RWPE1 (cell line): ENCODE data around the gene KLHL36.
"Not testable (repeated sequence)": the region's sequence is repeated elsewhere in the genome, so short reads cannot be mapped to it uniquely, and the experiment has no call there.

Source experiments
- CTCF ChIA-PET: fragments of 350-600 bp; sonication (Branson Sonifier 250); formaldehyde crosslinking; extraction: SDS; loops from one replicate; lab custom pipeline; 2021; lab: Yijun Ruan, JAX
- POLR2A ChIA-PET: fragments of 400-600 bp; formaldehyde crosslinking; extraction: SDS; loops from one replicate; lab custom pipeline; 2020; ENCODE audit warnings: antibody characterized with exemption; ENCODE audit not compliant: low non-redundant PET; lab: Yijun Ruan, JAX
- DNase-seq: peaks from one replicate; pipeline ENCODE4 v3.0.0; 2012; ENCODE audit warnings: low spot score
- H3K27ac ChIP-seq: fragments of 450-650 bp; 2 replicates; pipeline ENCODE4 v1.5.1; 2017
- CTCF ChIP-seq: fragments of 450-650 bp; conservative IDR thresholded peaks from 2 replicates; pipeline ENCODE4 v1.5.1; 2017; ENCODE audit warnings: low read depth, mild to moderate bottlenecking

KLHL36 gene

DNA sequence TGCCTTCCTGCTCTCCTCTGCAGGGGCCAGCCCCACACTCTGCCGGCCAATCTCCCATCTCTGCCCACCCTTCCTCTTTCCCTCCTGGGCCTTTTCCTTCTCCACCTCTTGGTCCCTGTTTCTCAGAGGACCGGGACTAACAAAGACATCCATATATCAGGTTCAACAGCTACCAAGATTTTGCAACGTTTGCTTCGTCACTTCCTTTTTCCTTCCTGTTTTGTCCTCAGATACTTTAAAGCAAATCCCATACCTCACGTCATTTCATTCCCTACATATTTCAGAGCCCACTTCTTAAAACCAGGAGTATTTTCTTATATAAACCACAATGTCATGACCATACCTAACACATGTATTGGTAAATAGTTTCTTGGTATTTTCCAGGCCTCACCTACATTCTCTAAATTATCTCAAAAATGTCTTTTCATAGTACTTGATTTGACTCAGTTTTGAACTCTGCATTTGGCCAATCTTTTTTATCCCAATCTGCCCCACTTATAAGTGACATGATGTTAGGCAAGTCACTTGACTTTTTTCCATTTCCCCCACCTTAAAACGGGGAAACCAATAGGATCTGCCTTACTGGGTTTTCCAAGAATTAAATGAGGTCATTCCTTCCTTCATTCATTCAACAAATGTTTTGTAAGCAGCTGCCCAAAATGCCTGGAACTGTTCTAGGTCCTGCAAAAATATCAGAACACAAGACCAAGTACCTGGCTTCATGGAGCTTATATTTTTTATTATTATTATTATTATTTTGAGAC lies 44.3 kb downstream of the KLHL36 start:
- CTCF ChIA-PET = interaction anchor here (0.7 kb wide), 1 partner anchor 67 kb away, joined by 4 read pairs; no protein-coding TSS in a partner anchor
- POLR2A ChIA-PET = no interaction called here
- DNase-seq = no peak

GRCh38 chr16:84693869-84694268 lies 45.6 kb downstream of the KLHL36 start:
- CTCF ChIA-PET = interaction anchor here (0.6 kb wide), 1 partner anchor 21 kb away, joined by 3 read pairs; no protein-coding TSS in a partner anchor
- POLR2A ChIA-PET, DNase-seq, H3K27ac ChIP-seq: not testable (repeated sequence)

More for the DNA sequence above, 44.3 kb downstream of the KLHL36 start:
- no peak overlapping the region for H3K27ac ChIP-seq
- TF ChIP-seq CTCF = no peak

- no peak overlapping the region for H3K27ac ChIP-seq
- TF ChIP-seq CTCF = no peak
- POLR2A ChIA-PET = no interaction called here
- CTCF ChIA-PET = interaction anchor here (0.6 to 2.1 kb wide), 3 partner anchors 22 to 552 kb away, joined by 3 to 10 read pairs (median 4); no protein-coding TSS in a partner anchor
- no peak for DNase-seq
These were observed 46.7 kb downstream of the KLHL36 start for GRCh38 chr16:84694980-84695379.

- no peak for TF ChIP-seq CTCF
- POLR2A ChIA-PET = no interaction called here
- peak overlapping the region; percentile 83 for H3K27ac ChIP-seq
- DNase-seq = peak; percentile 16
- CTCF ChIA-PET = no interaction called here
These were observed 50.9 kb downstream of the KLHL36 start for GRCh38 chr16:84699147-84699711.

- ChIA-PET POLR2A (interaction anchor here (0.5 to 0.6 kb wide), 2 partner anchors 10 to 211 kb away, joined by 5 to 6 read pairs; no protein-coding TSS in a partner anchor), CTCF (interaction anchor here (0.5 kb wide), 1 partner anchor 267 kb away, joined by 3 read pairs; no protein-coding TSS in a partner anchor)
- TF ChIP-seq CTCF = no peak
- peak within 1 kb of the TSS; percentile 83 for H3K27ac ChIP-seq
- peak; percentile 95 for DNase-seq
These were observed 51.6 kb downstream of the KLHL36 start, which contains the start of gene USP10 for GRCh38 chr16:84699712-84700445. TSS of gene USP10 (plus strand) at chr16:84700000. CDS start at chr16:84700091, 91 bp downstream.

- CTCF ChIA-PET = interaction anchor here (0.5 to 1.2 kb wide), 4 partner anchors 25 to 267 kb away, joined by 3 to 8 read pairs (median 4); no protein-coding TSS in a partner anchor
- peak; percentile 23 for DNase-seq
- peak overlapping the region; percentile 83 for H3K27ac ChIP-seq
- POLR2A ChIA-PET = interaction anchor here (0.5 to 0.6 kb wide), 2 partner anchors 10 to 212 kb away, joined by 5 to 6 read pairs; no protein-coding TSS in a partner anchor
- no peak for TF ChIP-seq CTCF
These were observed 52.4 kb downstream of the KLHL36 start for GRCh38 chr16:84700446-84701300.
